GM06990 (cell line): ENCODE data around the gene DAGLA.

Source experiments
- DNase-seq: peaks from one replicate; pipeline ENCODE4 v3.0.0-alpha.2; 2011; ENCODE audit not compliant: insufficient read length; ENCODE audit errors: extremely low read depth
- H3K27me3 ChIP-seq: replicated peaks from 2 replicates; pipeline ENCODE4 v1.6.0; 2011; ENCODE audit warnings: low read length; ENCODE audit not compliant: control insufficient read depth, insufficient read depth
- H3K36me3 ChIP-seq: 2 replicates; pipeline ENCODE4 v1.5.1; 2011; ENCODE audit warnings: low read length; ENCODE audit not compliant: control insufficient read depth, insufficient read depth
- H3K4me3 ChIP-seq: replicated peaks from 2 replicates; pipeline ENCODE4 v1.5.1; 2011; ENCODE audit warnings: low read depth, mild to moderate bottlenecking, control low read depth, low read length
- TF ChIP-seq, protein P1 (sequence below): IDR thresholded peaks from 2 replicates; pipeline ENCODE4 v1.5.1; 2011; ENCODE audit warnings: low read length, control low read depth, mild to moderate bottlenecking, inconsistent platforms; ENCODE audit not compliant: insufficient read depth, poor library complexity, severe bottlenecking

Gene DAGLA

DNA sequence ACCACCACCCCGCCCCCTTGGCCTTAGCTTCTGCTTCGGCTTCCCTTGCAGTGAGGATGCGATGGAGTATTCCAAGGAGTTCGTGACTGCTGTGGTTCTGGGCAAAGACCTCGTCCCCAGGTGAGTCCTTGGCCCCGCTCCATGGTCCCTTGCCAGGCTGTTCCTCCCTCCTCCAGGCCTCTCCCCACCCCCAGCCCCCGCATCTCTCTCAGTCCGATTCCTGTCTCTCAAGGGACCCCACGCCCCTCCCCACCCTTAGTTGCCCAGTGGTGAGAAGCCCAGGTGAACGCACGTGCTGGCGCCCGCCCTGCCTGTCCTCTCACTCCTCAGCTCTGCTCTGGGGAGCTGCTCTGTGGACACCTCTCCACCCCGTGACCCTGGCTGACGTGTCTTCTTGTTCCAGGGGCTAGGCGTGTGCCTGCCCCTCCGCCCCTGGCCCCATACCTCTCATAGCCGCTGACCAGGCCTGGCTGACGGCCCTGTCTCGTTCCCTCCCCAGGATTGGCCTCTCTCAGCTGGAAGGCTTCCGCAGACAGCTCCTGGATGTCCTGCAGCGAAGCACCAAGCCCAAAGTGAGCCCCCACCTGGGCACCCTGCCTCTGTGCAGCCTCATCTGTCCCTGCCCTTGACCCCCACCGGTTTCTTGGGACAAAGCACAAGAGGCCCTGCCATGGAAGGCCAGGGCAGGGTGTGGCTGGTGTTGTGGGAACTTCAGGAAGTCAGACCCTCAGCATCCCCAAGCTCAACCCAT lies 57.6 kb downstream of the DAGLA start:
- H3K27me3 ChIP-seq = no peaks in the 10 kb centered on the region; the same call in 1 of the 2 replicates

DNA sequence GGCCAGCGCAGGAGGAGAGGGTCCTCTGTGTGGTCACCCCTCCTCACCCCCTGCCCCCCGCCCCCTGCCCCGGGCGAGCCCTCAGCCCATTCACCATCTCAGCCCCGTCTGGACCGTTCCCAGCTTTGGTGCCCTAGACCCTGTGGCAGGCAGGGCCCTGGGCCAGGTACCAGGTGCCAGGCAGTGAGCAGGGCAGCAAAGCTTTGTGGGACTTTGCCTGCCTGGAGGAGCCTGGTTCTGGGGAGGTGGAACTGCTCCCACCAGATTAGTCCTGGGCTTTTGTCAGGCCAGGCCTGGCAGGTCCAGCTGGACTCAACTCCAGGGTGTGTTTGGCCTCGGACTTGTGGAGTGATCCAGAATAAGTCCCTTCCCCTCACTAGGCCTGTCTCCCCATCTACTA lies 58.6 kb downstream of the DAGLA start:
- H3K4me3 ChIP-seq = no peak overlapping the region
- TF ChIP-seq, protein P1, sequence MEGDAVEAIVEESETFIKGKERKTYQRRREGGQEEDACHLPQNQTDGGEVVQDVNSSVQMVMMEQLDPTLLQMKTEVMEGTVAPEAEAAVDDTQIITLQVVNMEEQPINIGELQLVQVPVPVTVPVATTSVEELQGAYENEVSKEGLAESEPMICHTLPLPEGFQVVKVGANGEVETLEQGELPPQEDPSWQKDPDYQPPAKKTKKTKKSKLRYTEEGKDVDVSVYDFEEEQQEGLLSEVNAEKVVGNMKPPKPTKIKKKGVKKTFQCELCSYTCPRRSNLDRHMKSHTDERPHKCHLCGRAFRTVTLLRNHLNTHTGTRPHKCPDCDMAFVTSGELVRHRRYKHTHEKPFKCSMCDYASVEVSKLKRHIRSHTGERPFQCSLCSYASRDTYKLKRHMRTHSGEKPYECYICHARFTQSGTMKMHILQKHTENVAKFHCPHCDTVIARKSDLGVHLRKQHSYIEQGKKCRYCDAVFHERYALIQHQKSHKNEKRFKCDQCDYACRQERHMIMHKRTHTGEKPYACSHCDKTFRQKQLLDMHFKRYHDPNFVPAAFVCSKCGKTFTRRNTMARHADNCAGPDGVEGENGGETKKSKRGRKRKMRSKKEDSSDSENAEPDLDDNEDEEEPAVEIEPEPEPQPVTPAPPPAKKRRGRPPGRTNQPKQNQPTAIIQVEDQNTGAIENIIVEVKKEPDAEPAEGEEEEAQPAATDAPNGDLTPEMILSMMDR = no peak
- DNase-seq = no peak
- no peaks in the 10 kb centered on the region; the same call in 1 of the 2 replicates for H3K27me3 ChIP-seq
- H3K36me3 ChIP-seq = no peaks in the 10 kb centered on the region

More for the DNA sequence above, 57.6 kb downstream of the DAGLA start:
- Histone ChIP-seq H3K36me3 (no peaks in the 10 kb centered on the region), H3K4me3 (no peak overlapping the region)
- DNase-seq = no peak
- TF ChIP-seq, protein P1 = no peak

DNA sequence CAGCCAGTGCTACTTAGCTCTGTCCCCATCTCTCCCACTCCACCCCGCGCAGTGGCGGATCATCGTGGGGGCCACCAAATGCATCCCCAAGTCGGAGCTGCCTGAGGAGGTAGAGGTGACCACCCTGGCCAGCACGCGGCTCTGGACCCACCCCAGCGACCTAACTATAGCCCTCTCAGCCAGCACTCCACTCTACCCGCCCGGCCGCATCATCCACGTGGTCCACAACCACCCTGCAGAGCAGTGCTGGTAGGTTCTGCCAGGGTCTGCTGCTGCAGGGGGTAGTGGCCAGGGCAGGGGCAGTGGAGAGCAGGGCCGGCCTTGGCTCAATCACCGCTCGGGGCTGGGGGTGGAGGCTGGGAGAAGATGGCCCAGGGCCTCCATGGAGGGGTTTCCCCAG lies 59.2 kb downstream of the DAGLA start:
- DNase-seq = no peak
- no peak overlapping the region for H3K4me3 ChIP-seq
- H3K36me3 ChIP-seq = no peaks in the 10 kb centered on the region
- no peaks in the 10 kb centered on the region; the same call in 1 of the 2 replicates for H3K27me3 ChIP-seq
- TF ChIP-seq, protein P1 = no peak

DNA sequence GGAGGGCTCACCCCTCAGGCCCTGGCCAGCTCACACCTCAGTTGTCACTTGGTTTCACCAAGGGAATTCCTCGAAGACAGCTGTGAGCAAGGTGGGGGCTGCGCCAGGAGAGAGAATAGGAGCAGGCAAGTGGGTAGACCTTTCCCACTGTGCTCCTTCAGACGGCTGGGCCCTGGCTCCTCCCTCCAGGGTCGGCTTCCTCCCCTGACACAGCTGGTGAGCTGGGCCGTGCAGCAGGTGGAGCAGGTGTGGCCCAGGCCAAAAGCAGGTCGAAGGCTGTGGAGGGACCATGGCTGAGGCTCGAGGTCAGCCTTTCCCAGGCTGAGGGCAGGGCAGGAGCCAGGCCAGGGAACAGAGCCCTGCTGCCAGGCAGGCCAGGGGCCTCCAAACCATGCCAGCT lies 59.8 kb downstream of the DAGLA start:
- Histone ChIP-seq H3K36me3 (no peaks in the 10 kb centered on the region), H3K27me3 (no peaks in the 10 kb centered on the region; the same call in 1 of the 2 replicates), H3K4me3 (no peak overlapping the region)
- no peak for DNase-seq
- TF ChIP-seq, protein P1 = no peak

DNA sequence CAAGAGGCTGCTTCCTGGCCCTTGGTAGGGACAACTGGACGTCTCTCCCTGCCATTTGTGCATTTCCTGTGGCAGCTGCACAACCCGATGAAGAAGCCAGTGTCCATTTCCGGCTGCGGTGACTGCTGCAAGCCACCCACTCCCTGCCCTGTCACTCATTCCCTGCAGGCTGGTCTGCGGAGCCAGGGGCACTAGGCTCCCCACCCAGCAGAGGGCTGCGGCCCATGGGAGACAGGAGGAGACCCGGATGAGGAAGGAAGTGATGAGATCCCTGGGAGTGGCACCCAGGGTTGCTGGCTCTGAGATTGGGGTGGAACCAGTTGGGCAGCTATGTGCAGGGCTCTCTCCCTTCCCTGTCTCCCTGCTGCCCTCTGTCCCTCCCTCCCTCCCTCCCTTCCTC lies 62.2 kb downstream of the DAGLA start:
- no peak for DNase-seq
- Histone ChIP-seq H3K4me3 (no peak overlapping the region), H3K27me3 (no peaks in the 10 kb centered on the region; the same call in 1 of the 2 replicates), H3K36me3 (no peaks in the 10 kb centered on the region)
- TF ChIP-seq, protein P1 = no peak
